Spinal cord (tissue), 4 donors: ENCODE results near the gene TAF11L5. TPM values are rescaled to one million over a fixed set of nuclear protein-coding genes. Genes with fewer than 3 reads are reported as not detected.

ENCODE experiments used
- polyA plus RNA-seq, 2 donors: library from polyadenylated mRNA; unstranded; fragments of 120-200 nt; gene quantifications; one replicate each; pipeline ENCODE4 v1.2.1, GENCODE V29; 2013; ENCODE audit not compliant: insufficient read length in 2 of 2
- small RNA-seq: library from RNA; depleted of rRNA; stranded (forward); fragments of <200 nt; gene quantifications from one replicate; pipeline ENCODE3, GENCODE V24; 2014; ENCODE audit warnings: low replicate concordance
- total RNA-seq, 2 donors: library from RNA; depleted of rRNA in 1 of 2; stranded (reverse); fragments of 120-200 nt in 1 of 2; fragments of >200 nt in 1 of 2; gene quantifications; one replicate each; pipeline versions ENCODE4 v1.2.3 to v1.2.4, GENCODE V29; 2013 to 2014

TAF11L5 gene
- total and polyA plus RNA-seq, 4 donors = not detected

Small RNA genes within 50 kb of the gene (small RNA-seq; reads per million reads assigned to genes)
- not detected for gene AC106774.3

Other genes starting within 250 kb of the TAF11L5 start
- not detected for gene TAF11L2, start 27.0 kb upstream of the TAF11L5 start, total RNA-seq
- gene TAF11L2, start 27.0 kb upstream of the TAF11L5 start, polyA plus RNA-seq = not detected
- gene TAF11L3, start 6.9 kb upstream of the TAF11L5 start, total RNA-seq = not detected
- gene TAF11L3, start 6.9 kb upstream of the TAF11L5 start, polyA plus RNA-seq = not detected
- gene TAF11L4, start 3.4 kb upstream of the TAF11L5 start, total RNA-seq = not detected
- gene TAF11L4, start 3.4 kb upstream of the TAF11L5 start, polyA plus RNA-seq = not detected
- gene TAF11L6, start 3.4 kb downstream of the TAF11L5 start, total RNA-seq = not detected
- not detected for gene TAF11L6, start 3.4 kb downstream of the TAF11L5 start, polyA plus RNA-seq
- gene TAF11L7, start 60.5 kb downstream of the TAF11L5 start, total RNA-seq = not detected
- gene TAF11L7, start 60.5 kb downstream of the TAF11L5 start, polyA plus RNA-seq = not detected
- gene TAF11L8, start 65.7 kb downstream of the TAF11L5 start, total RNA-seq = not detected
- gene TAF11L8, start 65.7 kb downstream of the TAF11L5 start, polyA plus RNA-seq = not detected
- not detected for gene TAF11L9, start 69.2 kb downstream of the TAF11L5 start, total RNA-seq
- not detected for gene TAF11L9, start 69.2 kb downstream of the TAF11L5 start, polyA plus RNA-seq
- gene TAF11L10, start 72.6 kb downstream of the TAF11L5 start, total RNA-seq = not detected
- gene TAF11L10, start 72.6 kb downstream of the TAF11L5 start, polyA plus RNA-seq = not detected
- not detected for gene TAF11L11, start 78.9 kb downstream of the TAF11L5 start, total RNA-seq
- not detected for gene TAF11L11, start 78.9 kb downstream of the TAF11L5 start, polyA plus RNA-seq
- not detected for gene TAF11L12, start 85.2 kb downstream of the TAF11L5 start, total RNA-seq
- not detected for gene TAF11L12, start 85.2 kb downstream of the TAF11L5 start, polyA plus RNA-seq
- not detected for gene TAF11L13, start 106.9 kb downstream of the TAF11L5 start, total RNA-seq
- not detected for gene TAF11L13, start 106.9 kb downstream of the TAF11L5 start, polyA plus RNA-seq
- gene TAF11L14, start 109.2 kb downstream of the TAF11L5 start, total RNA-seq = not detected
- gene TAF11L14, start 109.2 kb downstream of the TAF11L5 start, polyA plus RNA-seq = not detected